Tibial nerve (tissue), 4 donors: ENCODE measurements around the gene NAPG.
"Not testable (repeated sequence)": the region's sequence is repeated elsewhere in the genome, so short reads cannot be mapped to it uniquely, and the experiment has no call there.

Source experiments
- CTCF ChIP-seq, 5 experiments: fragments of 200-600 bp in 3 of 5; fragments of 450-650 bp in 2 of 5; sonication (generic) in 3 of 5; IDR thresholded peaks; one replicate each; pipeline ENCODE4 v1.5.1; 2016 to 2019; ENCODE audit warnings: antibody characterized with exemption in 5 of 5, mild to moderate bottlenecking in 3 of 5, moderate library complexity in 2 of 5
- EP300 ChIP-seq, 2 donors: sonication (generic); formaldehyde crosslinking; IDR thresholded peaks; one replicate each; pipeline ENCODE4 v1.6.1; 2017; ENCODE audit warnings: antibody characterized with exemption in 2 of 2, mild to moderate bottlenecking in 1 of 2

- TF ChIP-seq CTCF, EP300 (IDR thresholded peaks at IDR 0.05): not testable (repeated sequence)
These were observed 30.4 kb downstream of the NAPG start for GRCh38 chr18:10556251-10556650.
